ENCODE data around the gene UGT1A7.
"Not testable (repeated sequence)": the region's sequence is repeated elsewhere in the genome, so short reads cannot be mapped to it uniquely, and the experiment has no call there.

- TF ChIP-seq ZNF274 (IDR thresholded peaks at IDR 0.05; ENCODE audit: low read depth, low read length); YY1 (IDR thresholded peaks at IDR 0.05; ENCODE audit: insufficient read depth, insufficient read length): not testable (repeated sequence)
Observed at GRCh38 chr2:233646033-233646432, 35.7 kb upstream of the UGT1A7 start.
